MM.1S (cell line): Measurements from ENCODE around the gene ZNF653.
"Not testable (repeated sequence)": the region's sequence is repeated elsewhere in the genome, so short reads cannot be mapped to it uniquely, and the experiment has no call there.

Source experiments
- DNase-seq: peaks from one replicate; pipeline ENCODE4 v3.0.0-alpha.2; 2015
- H2AFZ ChIP-seq: fragments of 300-600 bp; sonication (generic); 2 replicates; pipeline ENCODE4 v1.6.0; 2016; ENCODE audit warnings: antibody characterized with exemption, low read length
- H3F3A ChIP-seq: fragments of 300-600 bp; sonication (generic); 2 replicates; pipeline ENCODE4 v1.6.1; 2016; ENCODE audit warnings: mild to moderate bottlenecking, antibody characterized with exemption, low read length, moderate library complexity, mixed read lengths; ENCODE audit not compliant: insufficient read depth
- H3K27ac ChIP-seq: fragments of 300-600 bp; sonication (generic); 2 replicates; pipeline ENCODE4 v1.5.1; 2016; ENCODE audit warnings: mild to moderate bottlenecking, low read length
- H3K27me3 ChIP-seq: fragments of 300-600 bp; sonication (generic); replicated peaks from 2 replicates; pipeline ENCODE4 v1.6.0; 2016; ENCODE audit warnings: low read length; ENCODE audit not compliant: insufficient read depth
- H3K36me3 ChIP-seq: fragments of 300-600 bp; sonication (generic); replicated peaks from 2 replicates; pipeline ENCODE4 v1.6.1; 2016; ENCODE audit warnings: mild to moderate bottlenecking, low read length, mixed read lengths; ENCODE audit not compliant: insufficient read depth
- H3K4me1 ChIP-seq: fragments of 300-600 bp; sonication (generic); 2 replicates; pipeline ENCODE4 v1.6.1; 2016; ENCODE audit warnings: low read length, mixed read lengths
- H3K4me2 ChIP-seq: fragments of 300-600 bp; sonication (generic); 2 replicates; pipeline ENCODE4 v1.6.0; 2016; ENCODE audit warnings: low read depth, low read length
- H3K4me3 ChIP-seq: fragments of 300-600 bp; sonication (generic); 2 replicates; pipeline ENCODE4 v1.5.1; 2016; ENCODE audit warnings: low read length, mixed read lengths
- H3K79me2 ChIP-seq: fragments of 300-600 bp; sonication (generic); 2 replicates; pipeline ENCODE4 v1.6.1; 2016; ENCODE audit warnings: mixed run types, low read length, mixed read lengths
- H3K9ac ChIP-seq: fragments of 300-600 bp; sonication (generic); 2 replicates; pipeline ENCODE4 v1.6.1; 2016; ENCODE audit warnings: low read length, mixed read lengths
- H3K9me2 ChIP-seq: fragments of 300-600 bp; sonication (generic); replicated peaks from 2 replicates; pipeline ENCODE4 v1.6.1; 2016; ENCODE audit warnings: mild to moderate bottlenecking, low read length, mixed read lengths; ENCODE audit not compliant: insufficient read depth
- H3K9me3 ChIP-seq: fragments of 300-600 bp; sonication (generic); replicated peaks from 2 replicates; pipeline ENCODE4 v1.6.1; 2016; ENCODE audit warnings: mild to moderate bottlenecking, low read length, mixed read lengths; ENCODE audit not compliant: insufficient read depth
- H4K20me1 ChIP-seq: fragments of 300-600 bp; sonication (generic); 2 replicates; pipeline ENCODE4 v1.6.1; 2016; ENCODE audit warnings: mild to moderate bottlenecking, low read length, moderate library complexity, mixed read lengths; ENCODE audit not compliant: insufficient read depth
- EZH2 ChIP-seq: fragments of 300-600 bp; sonication (generic); optimal IDR thresholded peaks from 2 replicates; pipeline ENCODE3; 2017; ENCODE audit warnings: low read depth, mild to moderate bottlenecking, antibody characterized with exemption, low read length, mixed read lengths
- EZH2phosphoT487 ChIP-seq: fragments of 300-600 bp; sonication (generic); IDR thresholded peaks from 2 replicates; pipeline ENCODE4 v1.6.1; 2018; ENCODE audit warnings: antibody characterized with exemption, low read length
- TF ChIP-seq, protein P1 (sequence below): fragments of 300-600 bp; sonication (generic); IDR thresholded peaks from 2 replicates; pipeline ENCODE4 v1.5.1; 2016; ENCODE audit warnings: antibody characterized with exemption, low read length, mixed read lengths

The ZNF653 gene

DNA sequence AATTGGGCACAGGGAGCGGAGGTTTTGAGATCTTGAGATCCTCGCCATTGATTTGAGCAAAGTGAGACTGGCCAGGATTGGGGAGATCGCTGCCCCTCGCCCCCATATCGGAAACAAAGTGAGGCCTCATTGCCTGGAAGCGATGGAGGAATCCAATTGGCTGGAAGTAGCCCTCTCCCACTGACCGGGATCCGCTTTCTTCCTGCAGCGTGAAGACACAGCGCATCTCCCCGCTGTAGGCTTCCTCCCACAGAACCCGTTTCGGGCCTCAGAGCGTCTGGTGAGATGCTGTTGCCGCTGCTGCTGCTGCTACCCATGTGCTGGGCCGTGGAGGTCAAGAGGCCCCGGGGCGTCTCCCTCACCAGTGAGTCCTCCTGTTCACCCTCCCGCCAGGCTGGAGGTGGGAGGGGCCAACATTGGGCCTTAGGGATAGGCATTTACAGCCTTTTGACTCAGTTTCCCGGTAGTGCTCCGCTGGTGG lies 69.8 kb downstream of the ZNF653 start:
- H3K9me3 ChIP-seq = no peaks in the 10 kb centered on the region
- H3K9ac ChIP-seq = peak overlapping the region; percentile 85
- no peaks in the 10 kb centered on the region for H3F3A ChIP-seq
- no peak for DNase-seq
- peaks cover 22% of the 10 kb centered on the region for H3K79me2 ChIP-seq
- no peaks in the 10 kb centered on the region; the same call in 1 of the 2 replicates for H3K4me1 ChIP-seq
- no peaks in the 10 kb centered on the region for H3K36me3 ChIP-seq
- H4K20me1 ChIP-seq = no peaks in the 10 kb centered on the region
- H3K27ac ChIP-seq = peak overlapping the region; percentile 69; the same call in 1 of the 2 replicates
- TF ChIP-seq EZH2phosphoT487 = no peak
- TF ChIP-seq, protein P1, sequence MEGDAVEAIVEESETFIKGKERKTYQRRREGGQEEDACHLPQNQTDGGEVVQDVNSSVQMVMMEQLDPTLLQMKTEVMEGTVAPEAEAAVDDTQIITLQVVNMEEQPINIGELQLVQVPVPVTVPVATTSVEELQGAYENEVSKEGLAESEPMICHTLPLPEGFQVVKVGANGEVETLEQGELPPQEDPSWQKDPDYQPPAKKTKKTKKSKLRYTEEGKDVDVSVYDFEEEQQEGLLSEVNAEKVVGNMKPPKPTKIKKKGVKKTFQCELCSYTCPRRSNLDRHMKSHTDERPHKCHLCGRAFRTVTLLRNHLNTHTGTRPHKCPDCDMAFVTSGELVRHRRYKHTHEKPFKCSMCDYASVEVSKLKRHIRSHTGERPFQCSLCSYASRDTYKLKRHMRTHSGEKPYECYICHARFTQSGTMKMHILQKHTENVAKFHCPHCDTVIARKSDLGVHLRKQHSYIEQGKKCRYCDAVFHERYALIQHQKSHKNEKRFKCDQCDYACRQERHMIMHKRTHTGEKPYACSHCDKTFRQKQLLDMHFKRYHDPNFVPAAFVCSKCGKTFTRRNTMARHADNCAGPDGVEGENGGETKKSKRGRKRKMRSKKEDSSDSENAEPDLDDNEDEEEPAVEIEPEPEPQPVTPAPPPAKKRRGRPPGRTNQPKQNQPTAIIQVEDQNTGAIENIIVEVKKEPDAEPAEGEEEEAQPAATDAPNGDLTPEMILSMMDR = no peak
- TF ChIP-seq EZH2 = no peak
- no peaks in the 10 kb centered on the region for H3K9me2 ChIP-seq
- peak overlapping the region; percentile 89 for H3K4me3 ChIP-seq
- peak overlapping the region; percentile 72 for H3K4me2 ChIP-seq
- H3K27me3 ChIP-seq = 0 out of 2 replicates have a peak, but pooled peaks cover 9% of the 10 kb centered on the region
- peak overlapping the region; percentile 71 for H2AFZ ChIP-seq

DNA sequence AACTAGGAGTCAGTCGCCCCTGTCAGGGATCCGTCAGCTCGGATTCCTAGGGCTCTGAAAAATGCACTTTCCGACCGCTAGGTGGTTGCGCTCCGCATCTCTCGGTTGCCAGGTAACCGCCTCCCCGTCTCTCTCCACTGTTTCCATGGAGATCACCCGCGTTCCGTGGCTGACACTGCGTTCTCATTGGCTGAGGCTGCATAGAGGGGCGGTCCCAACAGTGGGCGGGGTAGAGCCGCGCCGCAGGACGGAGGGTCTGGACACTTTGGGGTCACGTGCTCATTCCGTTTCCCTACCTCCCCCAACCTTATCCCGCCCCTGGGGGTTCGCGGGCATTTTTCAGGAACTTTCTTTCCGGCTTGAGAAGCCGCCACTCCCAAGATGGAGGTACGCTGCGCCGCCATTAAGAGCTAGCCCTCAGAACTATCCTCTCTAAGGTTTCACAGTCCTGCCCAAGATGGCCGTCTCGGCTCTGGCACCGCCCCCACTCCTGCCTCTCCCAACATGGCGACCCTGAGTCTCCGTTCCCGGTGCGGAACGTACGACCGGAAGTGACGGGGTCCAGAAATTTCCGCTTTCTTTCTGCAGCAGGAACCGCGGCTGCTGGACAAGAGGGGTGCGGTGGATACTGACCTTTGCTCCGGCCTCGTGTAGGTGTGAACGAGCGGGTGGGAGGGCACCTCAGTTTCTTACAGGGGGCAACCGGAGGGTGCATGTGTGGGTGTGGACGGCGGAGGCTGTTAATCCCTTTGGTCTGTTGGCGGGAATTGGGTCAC lies 70.4 kb downstream of the ZNF653 start, which contains the start of the genes ODAD3 and PRKCSH:
Gene ODAD3 (minus strand): TSS at position 65 of the 776 bp plus-strand sequence. CDS start 105 bp downstream, outside the sequence.
Gene PRKCSH (plus strand): TSS at position 579 of the 776 bp plus-strand sequence. CDS start 483 bp downstream, outside the sequence.
- H3K9me2 ChIP-seq = no peaks in the 10 kb centered on the region
- H3K4me3 ChIP-seq = peak within 1 kb of the TSS; percentile 89
- peaks cover 22% of the 10 kb centered on the region for H3K79me2 ChIP-seq

DNA sequence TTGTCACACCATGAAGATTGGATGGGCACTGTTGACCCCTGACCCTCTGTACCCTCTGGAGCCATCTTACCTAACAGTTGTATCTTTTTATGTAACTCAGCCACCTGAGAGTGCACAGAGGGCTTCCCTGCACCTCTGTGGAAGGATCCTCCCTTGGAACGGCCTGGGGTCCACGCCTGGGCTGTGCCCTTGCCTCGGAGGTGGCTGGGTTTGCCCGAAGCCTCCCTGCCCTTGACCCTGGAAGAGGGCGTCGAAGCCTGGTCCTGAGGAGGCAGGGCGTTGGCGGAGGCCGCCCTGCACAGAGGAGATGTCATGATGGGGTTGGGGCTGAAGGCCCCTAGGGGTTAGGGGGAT lies 71.0 kb downstream of the ZNF653 start:
- H3K4me3 ChIP-seq = peak overlapping the region; percentile 89
- no peak for TF ChIP-seq EZH2phosphoT487
- TF ChIP-seq, protein P1 = no peak
- TF ChIP-seq EZH2 = no peak
- H3F3A ChIP-seq = no peaks in the 10 kb centered on the region
- H3K79me2 ChIP-seq = peaks cover 22% of the 10 kb centered on the region
- no peaks in the 10 kb centered on the region for H3K36me3 ChIP-seq
- peaks cover 16% of the 10 kb centered on the region; the same call in 1 of the 2 replicates for H3K27me3 ChIP-seq
- peak overlapping the region; percentile 88 for H3K4me2 ChIP-seq
- peak overlapping the region; percentile 69; the same call in 1 of the 2 replicates for H3K27ac ChIP-seq
- no peaks in the 10 kb centered on the region; the same call in 1 of the 2 replicates for H3K4me1 ChIP-seq
- H3K9me3 ChIP-seq = no peaks in the 10 kb centered on the region
- no peaks in the 10 kb centered on the region for H3K9me2 ChIP-seq
- peak overlapping the region; percentile 87 for H2AFZ ChIP-seq
- no peak for DNase-seq
- no peaks in the 10 kb centered on the region for H4K20me1 ChIP-seq
- H3K9ac ChIP-seq = peak overlapping the region; percentile 37; the same call in 1 of the 2 replicates

More for the DNA sequence above, 70.4 kb downstream of the ZNF653 start, which contains the start of the genes ODAD3 and PRKCSH:
- H3K4me2 ChIP-seq = peak within 1 kb of the TSS; percentile 88
- peak; percentile 99 for DNase-seq
- H3K9ac ChIP-seq = peak within 1 kb of the TSS; percentile 85
- peak within 1 kb of the TSS; percentile 69; the same call in 1 of the 2 replicates for H3K27ac ChIP-seq
- H3K27me3 ChIP-seq = peaks cover 16% of the 10 kb centered on the region; the same call in 1 of the 2 replicates
- TF ChIP-seq EZH2 = no peak
- TF ChIP-seq, protein P1 = peak; percentile 86
- H3K4me1 ChIP-seq = no peaks in the 10 kb centered on the region; the same call in 1 of the 2 replicates
- H4K20me1 ChIP-seq = no peaks in the 10 kb centered on the region
- H3F3A ChIP-seq = no peaks in the 10 kb centered on the region
- no peaks in the 10 kb centered on the region for H3K36me3 ChIP-seq
- H3K9me3 ChIP-seq = no peaks in the 10 kb centered on the region
- H2AFZ ChIP-seq = peak within 1 kb of the TSS; percentile 87

DNA sequence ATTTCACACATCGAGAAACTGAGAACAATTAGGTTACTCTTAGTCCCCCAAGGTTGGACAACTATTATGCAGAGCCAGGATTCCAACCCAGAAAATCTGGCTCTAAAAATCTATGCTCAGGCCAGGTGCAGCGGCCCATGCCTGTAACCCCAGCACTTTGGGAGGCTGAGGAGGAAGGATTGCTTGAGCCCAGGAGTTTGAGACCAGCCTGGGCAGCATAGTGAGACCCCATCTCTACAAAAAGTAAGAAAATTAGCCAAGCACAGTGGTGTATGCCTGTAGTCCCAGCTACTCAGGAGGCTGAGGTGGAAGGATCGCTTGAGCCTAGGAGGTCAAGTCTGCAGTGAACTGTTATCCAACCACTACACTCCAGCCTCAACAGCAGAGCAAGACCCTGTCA lies 72.1 kb downstream of the ZNF653 start:
- not testable (repeated sequence) for H3K4me3 ChIP-seq, H3K36me3 ChIP-seq, H3K4me1 ChIP-seq, H3K9me2 ChIP-seq, H3K27ac ChIP-seq, H3F3A ChIP-seq, H3K9ac ChIP-seq, H4K20me1 ChIP-seq, H2AFZ ChIP-seq, DNase-seq, H3K4me2 ChIP-seq, H3K9me3 ChIP-seq
- peaks cover 16% of the 10 kb centered on the region; the same call in 1 of the 2 replicates for H3K27me3 ChIP-seq
- H3K79me2 ChIP-seq = peaks cover 22% of the 10 kb centered on the region
